ENCODE measurements around the gene TEX50. TPM values are rescaled to one million over a fixed set of nuclear protein-coding genes. Genes with fewer than 3 reads are reported as not detected.
"Not testable (repeated sequence)": the region's sequence is repeated elsewhere in the genome, so short reads cannot be mapped to it uniquely, and the experiment has no call there.

The TEX50 gene
- total RNA-seq, 2 donors from 2014 or later = not detected

DNA sequence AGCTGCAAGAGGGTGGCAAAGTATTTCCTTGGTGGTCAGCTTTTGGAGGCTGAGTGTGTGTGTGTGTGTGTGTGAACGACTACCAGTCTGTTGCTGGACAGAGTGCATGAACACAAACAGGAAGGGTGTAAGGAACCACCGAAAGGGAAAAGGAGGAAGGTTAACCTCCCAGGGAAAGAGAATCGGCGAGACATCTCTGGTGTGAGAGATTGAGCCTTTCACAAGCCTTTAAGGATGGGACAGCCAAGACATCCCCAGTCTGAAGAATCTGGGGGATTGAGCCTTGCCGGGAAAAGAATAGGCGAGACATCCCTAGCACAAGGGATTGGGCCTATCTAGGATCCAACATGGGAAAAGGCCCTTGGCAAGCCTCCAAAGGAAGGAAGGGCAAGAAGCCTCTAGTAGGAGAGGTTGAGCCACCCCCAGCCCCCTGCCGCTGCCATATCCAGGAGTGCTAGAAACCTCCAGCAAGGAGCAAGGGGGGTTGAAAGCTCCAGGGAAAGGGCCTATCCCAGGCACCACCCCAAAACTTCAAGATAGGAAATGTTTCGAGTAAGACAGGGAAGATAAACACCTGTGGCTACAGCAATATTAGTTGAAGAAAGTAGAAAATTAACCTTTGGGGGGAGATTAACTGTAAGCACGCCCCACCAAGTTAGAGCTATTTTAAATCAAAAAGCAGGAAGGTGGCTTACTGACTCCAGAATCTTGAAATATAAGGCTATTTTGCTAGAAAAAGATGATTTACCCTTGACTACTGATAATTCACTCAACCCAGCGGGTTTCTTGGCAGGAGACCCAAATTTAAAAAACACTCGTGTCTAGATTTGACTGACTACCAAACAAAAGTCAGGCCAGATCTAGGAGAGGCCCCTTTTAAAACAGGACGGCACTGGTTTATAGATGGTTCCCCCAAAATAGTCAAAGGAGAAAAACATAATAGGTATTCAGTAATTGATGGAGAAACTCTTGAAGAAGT, 3.2 kb downstream of the TEX50 start:
- peaks cover 0 to 3% of the 10 kb centered on the region in 2 donors for H3K9me3 ChIP-seq
- H3K27ac ChIP-seq = no peak overlapping the region
- H3K4me1 ChIP-seq = peaks cover 0 to 9% of the 10 kb centered on the region in 2 donors
- no peak overlapping the region for H3K4me3 ChIP-seq
- H3K27me3 ChIP-seq = no peaks in the 10 kb centered on the region
- DNase-seq (ENCODE audit: low spot score) = no peak
- TF ChIP-seq, protein P1, sequence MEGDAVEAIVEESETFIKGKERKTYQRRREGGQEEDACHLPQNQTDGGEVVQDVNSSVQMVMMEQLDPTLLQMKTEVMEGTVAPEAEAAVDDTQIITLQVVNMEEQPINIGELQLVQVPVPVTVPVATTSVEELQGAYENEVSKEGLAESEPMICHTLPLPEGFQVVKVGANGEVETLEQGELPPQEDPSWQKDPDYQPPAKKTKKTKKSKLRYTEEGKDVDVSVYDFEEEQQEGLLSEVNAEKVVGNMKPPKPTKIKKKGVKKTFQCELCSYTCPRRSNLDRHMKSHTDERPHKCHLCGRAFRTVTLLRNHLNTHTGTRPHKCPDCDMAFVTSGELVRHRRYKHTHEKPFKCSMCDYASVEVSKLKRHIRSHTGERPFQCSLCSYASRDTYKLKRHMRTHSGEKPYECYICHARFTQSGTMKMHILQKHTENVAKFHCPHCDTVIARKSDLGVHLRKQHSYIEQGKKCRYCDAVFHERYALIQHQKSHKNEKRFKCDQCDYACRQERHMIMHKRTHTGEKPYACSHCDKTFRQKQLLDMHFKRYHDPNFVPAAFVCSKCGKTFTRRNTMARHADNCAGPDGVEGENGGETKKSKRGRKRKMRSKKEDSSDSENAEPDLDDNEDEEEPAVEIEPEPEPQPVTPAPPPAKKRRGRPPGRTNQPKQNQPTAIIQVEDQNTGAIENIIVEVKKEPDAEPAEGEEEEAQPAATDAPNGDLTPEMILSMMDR (IDR thresholded peaks at IDR 0.05) = no peak
- H3K36me3 ChIP-seq = no peaks in the 10 kb centered on the region

- Histone ChIP-seq H3K4me3 (no peak overlapping the region), H3K4me1 (peaks cover 0 to 9% of the 10 kb centered on the region in 2 donors), H3K36me3 (no peaks in the 10 kb centered on the region), H3K9me3 (no peaks in the 10 kb centered on the region), H3K27me3 (no peaks in the 10 kb centered on the region), H3K27ac (no peak overlapping the region)
- DNase-seq (ENCODE audit: low spot score) = no peak
- TF ChIP-seq, protein P1 (IDR thresholded peaks at IDR 0.05) = no peak
Observed at GRCh38 chr1:173639102-173639501, 4.0 kb downstream of the TEX50 start.

GRCh38 chr1:173642450-173643139, 7.5 kb downstream of the TEX50 start:
- H3K27ac ChIP-seq; H3K36me3 ChIP-seq; DNase-seq (ENCODE audit: low spot score); H3K4me1 ChIP-seq; H3K4me3 ChIP-seq; H3K27me3 ChIP-seq; H3K9me3 ChIP-seq: not testable (repeated sequence)

DNA sequence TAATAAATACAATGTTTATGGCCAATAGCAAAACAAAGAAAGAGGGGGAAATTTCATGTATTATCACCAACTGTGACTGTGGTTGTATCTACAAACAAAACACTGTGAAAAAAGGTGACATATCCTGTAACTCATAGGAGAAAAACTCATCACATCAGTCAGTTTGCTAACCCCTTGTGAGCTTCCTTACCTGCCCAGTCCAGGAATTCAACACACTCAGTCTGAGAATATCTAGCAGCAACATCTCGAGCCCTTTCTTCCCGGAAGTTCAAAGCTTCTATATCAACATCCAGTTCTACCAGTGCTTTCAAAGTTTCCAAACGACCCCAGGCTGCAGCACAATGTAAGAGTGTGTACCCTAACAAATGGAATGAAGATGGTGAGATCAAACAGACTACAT, 11.5 kb downstream of the TEX50 start:
- no peaks in the 10 kb centered on the region for H3K27me3 ChIP-seq
- H3K27ac ChIP-seq = no peak overlapping the region
- no peak for DNase-seq (ENCODE audit: low spot score)
- TF ChIP-seq, protein P1 (IDR thresholded peaks at IDR 0.05) = no peak
- no peaks in the 10 kb centered on the region for H3K4me1 ChIP-seq
- no peaks in the 10 kb centered on the region for H3K9me3 ChIP-seq
- H3K36me3 ChIP-seq = no peaks in the 10 kb centered on the region
- H3K4me3 ChIP-seq = no peak overlapping the region

- H3K4me1 ChIP-seq = no peaks in the 10 kb centered on the region
- H3K9me3 ChIP-seq = no peaks in the 10 kb centered on the region
- TF ChIP-seq, protein P1 (IDR thresholded peaks at IDR 0.05) = no peak
- H3K36me3 ChIP-seq = no peaks in the 10 kb centered on the region
- H3K27me3 ChIP-seq = no peaks in the 10 kb centered on the region
- H3K4me3 ChIP-seq = no peak overlapping the region
- H3K27ac ChIP-seq = no peak overlapping the region
- DNase-seq (ENCODE audit: low spot score) = no peak
Observed at GRCh38 chr1:173648880-173649605, 13.9 kb downstream of the TEX50 start.

DNA sequence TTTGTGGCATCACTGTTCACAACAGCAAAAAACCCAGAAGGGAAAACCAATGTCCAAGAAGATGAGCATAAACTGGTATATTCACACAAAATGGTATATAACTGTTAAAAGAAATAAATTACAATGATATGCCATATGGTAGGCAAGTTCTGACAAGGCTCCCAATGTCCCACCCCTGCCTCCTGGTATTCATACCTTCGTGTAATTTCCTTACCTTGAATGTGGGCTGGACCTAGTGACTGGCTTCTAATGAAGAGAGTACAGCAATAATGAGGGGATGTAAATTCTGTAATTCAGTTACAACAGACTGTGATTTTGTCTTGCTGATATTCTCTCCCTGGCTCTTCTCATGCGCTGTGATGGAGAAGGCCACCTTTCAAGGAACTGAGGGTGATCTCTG, 25.2 kb downstream of the TEX50 start:
- TF ChIP-seq, protein P1 (IDR thresholded peaks at IDR 0.05) = no peak
- no peaks in the 10 kb centered on the region for H3K4me1 ChIP-seq
- DNase-seq (ENCODE audit: low spot score) = no peak
- no peaks in the 10 kb centered on the region for H3K27me3 ChIP-seq
- no peak overlapping the region for H3K27ac ChIP-seq
- H3K9me3 ChIP-seq = peaks cover 0 to 10% of the 10 kb centered on the region in 2 donors
- H3K4me3 ChIP-seq = no peak overlapping the region
- H3K36me3 ChIP-seq = no peaks in the 10 kb centered on the region
